Transverse colon (tissue), 4 donors: ENCODE data around the gene EHD4.

Source experiments
- CTCF ChIP-seq, 5 experiments: fragments of 200-600 bp in 3 of 5; fragments of 450-650 bp in 2 of 5; sonication (generic) in 3 of 5; IDR thresholded peaks; 1 replicate in 2 of 5; 2 replicates in 3 of 5; pipeline ENCODE4 v1.5.1; 2016 to 2017; ENCODE audit warnings: antibody characterized with exemption in 5 of 5, inconsistent platforms in 3 of 5, mild to moderate bottlenecking in 2 of 5, moderate library complexity in 1 of 5
- EP300 ChIP-seq: sonication (generic); formaldehyde crosslinking; IDR thresholded peaks from one replicate; pipeline ENCODE4 v1.6.1; 2017; ENCODE audit warnings: antibody characterized with exemption, low read depth
- POLR2A ChIP-seq: fragments of 450-650 bp; IDR thresholded peaks from one replicate; pipeline ENCODE4 v1.6.1; 2016; ENCODE audit warnings: antibody characterized with exemption, mild to moderate bottlenecking, moderate library complexity
- POLR2AphosphoS5 ChIP-seq, 3 donors: sonication (generic); formaldehyde crosslinking; IDR thresholded peaks; one replicate each; pipeline ENCODE4 v1.6.1; 2016; ENCODE audit warnings: antibody characterized with exemption in 3 of 3

DNA sequence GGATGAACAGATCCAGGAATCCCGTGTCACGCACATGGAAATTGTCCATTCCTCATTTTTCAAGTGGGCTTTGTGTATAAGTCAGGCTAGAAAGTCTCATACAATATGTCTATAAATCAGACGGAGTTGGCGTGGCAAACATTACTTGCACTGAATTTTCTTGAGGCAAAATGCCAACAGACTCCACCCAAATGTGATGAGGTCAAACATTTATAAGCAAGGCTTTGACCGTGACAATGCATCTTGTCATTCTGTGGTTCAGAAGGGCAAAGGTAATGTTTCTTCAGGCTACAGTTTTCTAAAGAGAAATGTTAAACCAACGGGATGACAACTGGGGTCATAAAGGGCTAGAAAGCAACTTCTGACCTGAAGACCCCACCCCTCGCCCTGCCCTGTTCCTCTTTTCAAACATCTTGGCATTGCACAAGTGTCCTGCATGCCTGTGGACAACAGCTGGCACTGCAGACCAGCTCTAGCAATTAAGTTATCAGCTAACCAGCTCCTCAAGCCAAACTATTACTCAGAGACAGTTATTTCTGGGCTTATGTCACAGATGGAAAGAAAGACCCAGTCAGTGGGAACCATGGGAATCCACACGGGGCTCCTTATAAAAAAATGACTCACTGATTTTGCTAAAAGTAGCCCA, 42.0 kb downstream of the EHD4 start:
- no peak for TF ChIP-seq POLR2A
- peak in 3 of 5 experiments; percentile 10 to 53 (median 31) for TF ChIP-seq CTCF (IDR thresholded peaks at IDR 0.05)
- peak; percentile 7 for TF ChIP-seq EP300
- peak in 2 of 3 donors; percentile 61 to 64 for TF ChIP-seq POLR2AphosphoS5 (IDR thresholded peaks at IDR 0.05)
